HG03159 (cell line): ENCODE results near the gene TXNRD1.

Source experiments
- ATAC-seq: cut with Tn5 transposase; IDR thresholded peaks from one replicate; pipeline ENCODE4 v1.9.1; 2021; ENCODE audit warnings: mild to moderate bottlenecking, moderate library complexity; ENCODE audit not compliant: unreplicated experiment

TXNRD1 gene

DNA sequence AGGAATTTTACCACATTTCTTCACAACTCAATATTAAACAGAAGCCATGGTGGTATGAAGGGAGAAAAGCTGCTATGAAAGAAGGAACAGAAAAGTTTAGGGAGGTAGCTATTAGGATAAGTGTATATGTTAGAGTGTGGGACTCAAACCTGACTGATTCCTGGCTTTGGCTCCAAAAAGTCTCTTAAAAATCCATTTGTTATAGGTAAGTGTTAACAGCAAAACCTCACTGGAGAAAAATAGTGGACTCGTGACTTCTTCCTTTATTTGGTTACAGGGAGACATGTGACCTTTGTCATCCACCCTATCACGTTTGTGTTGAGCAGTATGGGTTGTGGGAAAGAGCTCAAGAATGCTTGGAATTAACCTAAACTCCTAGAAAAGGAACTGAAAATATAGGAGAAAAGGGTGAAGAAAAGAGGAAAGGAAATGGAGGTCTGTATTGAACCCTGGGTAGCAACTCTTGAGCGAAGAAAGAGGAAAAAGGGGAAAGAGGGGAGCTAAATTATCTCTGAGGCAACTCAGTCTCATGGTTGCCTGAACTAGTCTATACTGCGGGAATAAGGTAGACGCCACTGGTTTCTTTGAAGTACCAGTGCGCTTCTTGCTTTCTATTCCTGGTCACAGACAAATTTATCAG lies 84.4 kb downstream of the TXNRD1 start:
- no peak for ATAC-seq

DNA sequence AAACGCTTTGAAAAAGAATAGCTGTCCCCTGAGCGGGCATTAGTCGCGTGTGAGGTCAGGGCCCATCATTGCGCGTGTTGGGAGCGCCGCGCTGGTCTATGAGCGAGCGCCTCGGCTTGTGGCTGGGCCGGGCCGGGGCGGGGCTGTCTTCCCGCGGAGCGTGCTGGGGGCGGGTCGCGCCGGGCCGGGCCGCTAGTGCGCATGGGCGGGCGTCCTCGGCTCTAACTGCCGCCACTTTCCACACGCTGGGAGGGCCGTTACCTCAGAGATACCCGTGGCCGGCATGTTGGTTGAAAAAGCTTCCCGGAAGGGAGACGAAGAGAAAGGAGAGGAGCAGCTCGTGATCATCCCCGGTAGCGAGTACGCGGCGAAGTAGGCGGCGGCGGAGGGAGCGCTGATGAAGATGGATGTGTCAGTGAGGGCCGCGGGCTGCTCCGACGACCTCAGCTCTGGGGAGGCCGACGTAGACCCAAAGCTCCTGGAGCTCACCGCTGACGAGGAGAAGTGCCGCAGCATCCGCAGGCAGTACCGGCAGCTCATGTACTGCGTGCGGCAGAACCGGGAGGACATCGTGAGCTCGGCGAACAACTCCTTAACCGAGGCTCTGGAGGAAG lies 88.1 kb downstream of the TXNRD1 start, which contains the start of gene EID3:
Gene EID3, plus strand, starts transcription at position 202 of the 614 bp plus-strand sequence. Its CDS starts 196 bp downstream, at position 398.
- peak; percentile 90 for ATAC-seq

DNA sequence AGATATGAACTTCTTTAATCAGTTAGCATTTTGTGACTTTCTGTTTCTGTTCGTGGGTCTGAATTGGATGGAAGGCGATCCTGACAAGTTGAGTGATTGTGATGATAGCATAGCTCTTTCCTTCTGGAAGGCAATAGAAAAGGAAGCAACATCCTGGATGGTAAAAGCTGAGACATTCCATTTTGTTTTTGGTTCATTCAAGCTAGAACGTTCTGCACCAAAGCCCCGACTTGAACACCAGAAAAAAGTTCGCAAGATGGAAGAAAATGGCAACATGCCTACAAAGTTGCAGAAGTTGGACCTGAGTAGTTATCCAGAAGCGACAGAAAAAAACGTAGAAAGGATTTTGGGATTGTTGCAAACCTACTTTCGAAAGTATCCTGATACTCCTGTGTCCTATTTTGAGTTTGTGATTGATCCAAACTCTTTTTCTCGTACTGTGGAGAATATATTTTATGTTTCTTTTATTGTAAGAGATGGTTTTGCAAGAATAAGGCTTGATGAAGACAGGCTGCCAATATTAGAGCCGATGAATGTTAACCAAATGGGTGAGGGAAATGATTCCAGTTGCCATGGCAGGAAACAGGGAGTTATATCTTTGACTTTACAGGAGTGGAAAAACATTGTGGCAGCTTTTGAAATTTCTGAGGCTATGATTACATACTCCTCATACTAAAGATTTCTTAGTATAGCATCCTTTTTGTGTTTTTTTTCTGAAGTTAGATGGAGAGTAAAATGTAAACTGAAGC lies 88.9 kb downstream of the TXNRD1 start:
- ATAC-seq, result no peak

DNA sequence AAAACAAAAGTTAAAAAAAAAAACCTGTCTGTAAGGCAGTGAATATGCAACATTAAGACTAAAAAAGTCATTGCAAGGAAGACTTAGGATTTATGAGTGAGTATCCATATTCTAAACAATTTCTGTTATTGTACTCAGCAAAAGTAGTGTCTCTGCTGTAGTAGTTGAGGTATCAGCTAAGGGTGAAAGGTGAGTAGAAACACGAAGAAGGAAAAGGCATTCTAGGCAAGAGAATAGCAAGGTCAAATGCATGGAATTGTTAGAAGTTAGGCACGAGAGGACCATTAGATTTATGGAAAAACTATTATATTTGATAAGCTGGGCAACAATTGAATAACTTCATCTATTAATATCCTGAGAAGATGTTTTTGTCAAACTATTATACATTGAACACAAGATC lies 89.8 kb downstream of the TXNRD1 start:
- ATAC-seq, result no peak

DNA sequence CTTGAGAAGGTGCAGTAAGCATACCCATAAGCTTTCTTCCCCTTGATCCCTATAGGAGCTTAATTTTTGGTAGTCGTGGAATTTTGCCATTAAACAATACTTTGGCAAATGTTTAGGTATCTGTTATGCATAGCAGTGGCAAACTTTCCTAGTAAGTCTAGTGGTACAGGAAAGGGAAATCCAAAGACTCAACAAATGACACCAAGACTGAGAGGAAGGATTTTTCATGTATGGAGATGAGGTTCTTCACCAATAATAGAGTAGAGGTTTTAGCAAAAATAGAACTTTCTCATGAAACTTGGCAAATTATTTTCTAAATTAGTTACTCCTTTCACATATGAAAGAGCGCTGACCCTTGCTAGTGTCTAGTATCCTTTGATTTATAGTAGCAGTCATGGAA lies 90.8 kb downstream of the TXNRD1 start:
- no peak for ATAC-seq

DNA sequence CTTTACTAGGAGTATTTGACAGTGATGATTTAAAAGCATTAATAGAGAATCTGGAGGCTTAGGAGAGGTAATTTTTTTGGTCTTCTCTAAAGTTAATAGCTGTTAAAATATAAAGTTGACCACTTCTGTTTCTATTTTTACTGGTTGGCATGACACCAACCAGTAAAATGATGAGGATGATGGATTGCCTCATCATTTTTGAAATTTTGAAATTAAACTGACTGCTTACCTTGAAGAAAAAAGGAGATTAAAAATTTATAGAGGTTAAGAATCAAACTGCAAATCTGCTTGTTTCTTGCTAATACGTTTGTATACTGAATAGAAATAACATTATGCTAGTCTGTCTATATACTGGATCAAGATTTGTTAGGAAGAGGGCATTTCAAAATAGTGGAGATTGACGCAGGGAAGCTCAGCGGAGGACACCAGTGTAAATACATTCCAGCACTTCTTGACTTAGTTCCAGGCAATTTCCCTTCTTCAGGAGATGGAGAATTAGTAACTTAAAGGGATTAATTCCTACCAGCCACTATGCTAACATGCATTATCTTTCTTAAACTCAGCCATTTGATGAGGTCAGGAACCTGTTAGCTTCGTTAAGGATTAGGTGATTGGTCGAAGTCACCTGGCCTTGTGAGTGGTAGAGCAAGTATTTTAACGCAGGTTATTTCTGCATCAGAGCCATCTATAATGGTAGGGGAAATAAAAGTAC lies 91.5 kb downstream of the TXNRD1 start:
- ATAC-seq, result no peak

DNA sequence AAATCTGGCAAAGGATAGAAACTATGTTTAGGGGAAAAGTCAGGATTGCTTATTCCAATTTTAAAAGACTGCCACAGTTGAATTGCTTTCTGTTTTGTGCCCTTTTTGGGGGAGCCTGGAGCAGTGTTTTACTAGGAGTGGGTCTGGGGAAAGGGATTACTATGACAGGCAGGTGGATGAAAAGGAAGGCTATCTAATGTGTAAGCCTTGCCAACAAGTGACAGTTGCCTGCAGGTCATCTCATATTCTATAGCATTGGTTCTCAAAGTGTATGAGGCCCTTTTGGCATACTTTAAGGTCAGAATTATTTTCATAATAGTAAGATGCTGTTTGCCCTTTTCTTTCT lies 92.0 kb downstream of the TXNRD1 start:
- no peak for ATAC-seq

DNA sequence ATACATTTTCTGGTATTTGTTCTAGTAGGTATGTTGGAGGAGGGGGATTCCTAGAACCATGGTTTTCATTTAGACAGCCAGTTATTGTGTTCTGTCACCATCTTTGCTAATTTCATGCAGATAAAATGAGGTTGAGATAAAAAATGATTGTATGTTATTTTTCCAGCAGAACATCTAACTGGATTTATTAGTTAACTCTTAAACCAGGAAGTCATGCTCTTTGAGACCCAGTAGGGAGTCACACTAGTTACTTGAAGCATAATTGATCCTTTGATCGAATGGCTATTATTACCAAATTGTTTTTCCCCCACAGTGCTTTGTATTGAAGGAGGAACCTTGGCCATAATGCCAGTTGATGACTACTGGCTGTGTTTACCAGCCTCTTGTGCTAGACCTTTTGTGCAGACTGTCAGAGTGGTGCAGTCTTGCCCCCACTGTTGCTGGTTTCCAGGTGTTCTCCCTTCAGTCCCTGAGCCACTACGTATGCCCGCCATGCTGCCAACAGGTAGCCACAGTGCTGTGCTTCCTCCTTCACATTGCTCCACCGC lies 93.9 kb downstream of the TXNRD1 start:
- ATAC-seq, result no peak

DNA sequence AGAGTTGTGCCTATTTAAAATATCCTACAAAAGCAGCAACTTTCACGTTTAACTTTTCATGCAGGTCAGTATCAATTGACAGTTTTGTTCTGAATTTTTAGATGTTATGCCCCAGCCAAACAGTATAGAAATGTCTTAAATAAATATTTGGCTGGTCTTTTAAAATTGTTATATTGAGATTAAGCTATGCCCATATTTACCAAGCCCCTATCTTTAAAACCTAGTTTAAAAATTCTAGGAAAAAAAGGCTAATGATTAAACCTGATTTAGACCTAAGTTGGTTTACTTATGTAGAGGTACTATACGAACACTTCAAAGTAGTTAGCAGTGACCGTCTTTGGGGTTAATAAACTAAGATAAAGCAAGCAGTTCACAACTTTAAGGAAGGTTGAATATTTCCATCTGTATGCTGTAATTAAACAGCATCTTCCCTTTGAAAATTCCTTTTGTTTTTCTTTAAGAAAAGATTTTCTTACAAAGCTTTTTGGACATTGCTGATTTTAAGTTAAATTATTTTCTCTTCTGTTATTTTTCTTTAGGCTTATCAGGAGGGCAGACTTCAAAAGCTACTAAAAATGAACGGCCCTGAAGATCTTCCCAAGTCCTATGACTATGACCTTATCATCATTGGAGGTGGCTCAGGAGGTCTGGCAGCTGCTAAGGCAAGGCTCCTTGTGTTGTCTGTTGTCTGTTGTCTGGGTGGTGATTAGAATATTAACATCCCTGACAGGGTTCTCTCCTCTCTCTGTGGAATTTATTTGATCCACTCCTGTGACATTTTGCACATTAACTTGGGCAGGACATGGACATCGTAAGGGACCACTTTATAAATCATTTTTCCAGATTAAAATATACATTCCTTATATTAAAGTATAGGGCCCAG lies 95.4 kb downstream of the TXNRD1 start:
- ATAC-seq, result no peak

DNA sequence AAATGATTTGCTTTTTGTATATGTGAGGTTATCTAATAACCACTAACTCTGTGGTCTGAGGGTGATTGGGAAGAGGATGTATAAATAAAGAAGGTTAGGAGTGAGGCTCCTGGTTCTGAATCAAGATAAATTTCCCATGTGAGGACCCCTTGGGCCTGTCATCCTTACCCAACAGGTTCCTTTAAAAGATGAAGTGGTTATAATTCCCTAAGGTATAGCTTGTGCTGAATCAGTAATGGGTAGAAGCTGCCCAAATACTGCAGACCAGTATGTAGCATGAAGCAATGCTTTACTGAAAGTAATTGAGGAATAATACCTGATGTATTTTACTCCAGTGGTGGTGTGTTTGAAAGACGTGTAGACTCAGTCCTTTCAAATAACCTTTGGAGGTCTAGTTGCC lies 96.6 kb downstream of the TXNRD1 start:
- ATAC-seq, result no peak

DNA sequence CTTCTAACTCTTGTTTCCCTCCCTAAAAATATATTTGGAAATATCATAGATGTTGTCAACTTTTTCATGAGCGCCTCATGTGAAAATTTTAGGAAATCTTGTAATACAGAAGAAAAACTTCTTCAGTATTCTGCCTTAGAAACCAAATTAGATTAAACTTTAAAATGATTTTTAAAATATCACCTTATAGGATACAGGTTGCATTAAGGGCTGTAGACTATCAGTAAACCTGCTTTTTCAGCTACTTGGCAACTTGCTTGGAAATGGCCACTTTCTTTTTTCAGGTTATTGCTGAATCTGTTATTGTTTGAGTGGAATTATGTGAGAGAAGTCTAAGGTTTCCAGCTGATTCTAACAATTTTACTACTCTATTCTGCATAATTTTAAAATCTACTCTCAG lies 97.1 kb downstream of the TXNRD1 start:
- ATAC-seq, result no peak

DNA sequence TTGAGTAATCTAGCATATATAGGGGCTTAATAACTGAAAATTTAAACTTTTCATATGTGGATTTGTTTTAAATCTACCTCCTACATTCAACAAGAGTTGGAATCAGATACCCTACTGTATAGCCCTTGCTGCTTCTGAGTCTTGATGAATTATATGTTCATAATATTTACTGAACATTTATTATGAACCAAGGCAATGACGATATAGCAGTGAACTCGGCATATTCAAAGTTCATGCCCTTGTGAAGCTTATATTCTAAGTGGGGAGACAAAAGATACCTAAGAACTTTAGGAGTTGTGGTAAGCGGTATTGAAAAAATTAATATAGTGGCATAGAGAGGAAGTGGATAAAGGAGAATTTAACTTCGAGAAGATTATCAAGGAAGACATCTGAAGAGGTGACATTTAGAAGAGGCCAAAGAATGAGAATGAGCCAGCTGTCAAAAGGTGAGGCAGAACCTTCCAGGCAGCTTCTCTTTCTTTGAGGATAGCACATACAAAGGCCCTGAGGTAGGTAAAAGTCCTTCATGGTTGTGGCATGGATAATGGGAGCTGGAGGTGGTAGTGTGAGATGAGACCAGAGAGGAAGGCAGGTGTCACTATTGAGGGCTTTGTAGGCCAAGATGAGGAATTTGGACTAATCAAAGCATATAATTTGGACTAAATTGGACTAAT lies 98.1 kb downstream of the TXNRD1 start:
- ATAC-seq, result no peak

DNA sequence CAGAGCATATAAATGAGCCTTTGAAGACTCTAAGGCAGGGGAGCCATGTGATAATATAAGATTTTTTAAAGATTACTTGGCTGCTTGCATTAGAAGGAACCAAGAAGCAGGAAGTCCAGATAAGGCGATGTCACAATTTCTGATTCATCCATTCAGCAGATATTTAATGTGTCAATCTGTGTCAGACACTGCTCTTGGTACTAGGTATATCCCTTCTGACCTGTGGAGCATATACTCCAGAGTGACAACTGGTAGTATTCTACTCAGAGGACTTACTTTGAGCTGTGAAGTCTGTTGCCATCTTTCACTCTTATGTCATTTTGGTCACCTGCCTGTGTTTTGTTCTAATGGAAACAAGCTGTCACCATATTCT lies 98.6 kb downstream of the TXNRD1 start:
- ATAC-seq, result no peak

DNA sequence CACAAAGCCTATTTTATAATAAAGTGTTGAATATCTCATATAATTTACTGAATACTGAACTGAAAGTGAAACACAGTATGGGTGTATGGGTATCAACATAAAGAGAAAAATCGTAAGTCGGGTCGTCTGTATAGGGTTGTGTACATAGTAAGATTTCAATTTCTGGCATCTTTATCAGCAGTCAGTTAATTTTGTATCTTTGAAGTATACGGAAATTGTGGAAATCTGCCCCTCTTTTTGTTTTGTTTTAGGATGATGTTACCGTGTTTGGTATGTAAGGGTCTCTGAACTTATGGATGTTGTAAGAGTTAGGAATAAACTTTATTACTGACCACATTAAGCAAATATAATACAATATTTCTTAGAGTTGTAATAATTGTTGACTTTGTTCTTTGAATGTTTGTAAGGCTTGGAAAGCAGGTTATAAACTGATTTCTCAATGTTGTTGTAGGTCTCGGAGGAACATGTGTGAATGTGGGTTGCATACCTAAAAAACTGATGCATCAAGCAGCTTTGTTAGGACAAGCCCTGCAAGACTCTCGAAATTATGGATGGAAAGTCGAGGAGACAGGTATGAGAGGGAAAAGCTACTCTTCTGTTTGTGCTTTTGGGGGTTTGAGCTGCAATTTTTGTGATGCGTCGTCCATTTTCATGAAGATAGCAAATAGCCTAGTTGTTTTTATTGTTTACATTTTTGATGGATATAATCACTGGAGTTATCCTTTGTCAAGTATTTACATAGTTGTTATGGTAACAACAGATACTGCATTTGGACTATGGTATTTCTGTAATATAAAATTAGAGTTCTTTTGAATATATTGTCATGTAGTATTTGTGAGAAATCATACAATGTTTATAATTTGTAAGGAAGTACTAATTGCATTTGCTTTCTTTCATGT lies 100.0 kb downstream of the TXNRD1 start:
- ATAC-seq, result no peak

DNA sequence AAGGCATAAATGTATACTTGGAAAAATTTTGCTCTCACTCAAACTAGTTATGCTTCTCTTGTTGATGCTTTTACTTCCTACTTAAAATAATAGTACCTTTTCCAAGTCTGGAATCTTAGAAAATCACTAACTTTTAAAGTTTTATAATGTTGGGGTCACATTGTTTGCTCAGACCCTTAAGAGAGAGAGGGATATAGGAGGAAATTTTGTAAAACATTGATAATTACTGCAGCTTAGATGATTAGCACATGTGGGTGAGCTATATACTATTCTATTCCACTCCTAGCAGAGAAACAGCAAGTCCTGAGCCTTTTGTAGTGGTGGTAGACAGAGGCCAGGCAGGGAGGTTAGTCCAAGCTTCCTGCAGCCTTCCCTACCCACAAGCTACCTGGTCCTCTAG lies 101.4 kb downstream of the TXNRD1 start:
- no peak for ATAC-seq

DNA sequence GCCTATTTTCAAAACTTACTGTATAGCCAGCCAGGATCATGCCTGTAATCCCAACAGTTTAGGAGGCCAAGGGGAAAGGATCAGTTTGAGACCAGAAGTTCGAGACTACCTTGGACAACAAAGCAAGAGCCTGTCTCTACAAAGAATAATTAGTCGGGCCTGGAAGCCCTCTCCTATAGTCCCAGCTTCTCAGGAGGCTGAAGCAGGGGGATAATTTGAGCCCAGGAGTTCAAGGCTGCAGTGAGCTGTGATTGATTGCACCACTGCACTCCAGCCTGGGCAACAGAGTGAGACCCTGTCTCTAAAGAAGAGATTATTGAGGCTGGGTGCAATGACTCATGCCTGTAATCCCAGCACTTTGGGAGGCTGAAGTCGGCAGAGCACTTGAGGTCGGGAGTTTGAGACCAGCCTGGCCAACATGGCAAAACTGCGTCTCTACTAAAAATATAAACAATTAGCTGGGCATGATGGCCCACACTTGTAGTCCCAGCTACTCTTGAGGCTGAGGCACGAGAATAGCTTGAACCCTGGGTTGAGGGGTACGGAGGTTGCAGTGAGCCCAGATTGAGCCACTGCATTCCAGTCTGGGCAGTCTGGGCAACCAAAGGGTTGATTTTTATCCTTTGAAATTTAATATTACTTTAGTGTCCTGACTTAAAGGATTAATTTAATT lies 102.1 kb downstream of the TXNRD1 start:
- ATAC-seq, result no peak

DNA sequence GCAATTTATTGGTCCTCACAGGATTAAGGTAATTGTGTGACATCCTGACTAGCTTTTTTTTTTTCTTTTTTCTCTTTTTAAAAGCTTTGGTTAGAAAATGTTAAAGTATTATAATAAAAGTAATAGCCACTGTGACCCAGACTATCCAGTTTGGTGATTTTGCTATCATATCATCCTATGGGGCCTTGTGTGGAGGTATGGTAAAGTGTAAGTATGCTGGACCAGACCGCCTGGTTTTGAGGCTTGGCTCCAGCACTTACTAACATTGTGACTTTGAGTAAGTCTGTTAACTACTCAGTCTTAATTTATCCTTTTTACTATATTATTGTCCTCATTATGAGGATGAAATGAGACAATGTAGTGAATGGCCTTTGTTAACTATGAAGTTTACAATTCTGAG lies 103.4 kb downstream of the TXNRD1 start:
- ATAC-seq, result no peak

DNA sequence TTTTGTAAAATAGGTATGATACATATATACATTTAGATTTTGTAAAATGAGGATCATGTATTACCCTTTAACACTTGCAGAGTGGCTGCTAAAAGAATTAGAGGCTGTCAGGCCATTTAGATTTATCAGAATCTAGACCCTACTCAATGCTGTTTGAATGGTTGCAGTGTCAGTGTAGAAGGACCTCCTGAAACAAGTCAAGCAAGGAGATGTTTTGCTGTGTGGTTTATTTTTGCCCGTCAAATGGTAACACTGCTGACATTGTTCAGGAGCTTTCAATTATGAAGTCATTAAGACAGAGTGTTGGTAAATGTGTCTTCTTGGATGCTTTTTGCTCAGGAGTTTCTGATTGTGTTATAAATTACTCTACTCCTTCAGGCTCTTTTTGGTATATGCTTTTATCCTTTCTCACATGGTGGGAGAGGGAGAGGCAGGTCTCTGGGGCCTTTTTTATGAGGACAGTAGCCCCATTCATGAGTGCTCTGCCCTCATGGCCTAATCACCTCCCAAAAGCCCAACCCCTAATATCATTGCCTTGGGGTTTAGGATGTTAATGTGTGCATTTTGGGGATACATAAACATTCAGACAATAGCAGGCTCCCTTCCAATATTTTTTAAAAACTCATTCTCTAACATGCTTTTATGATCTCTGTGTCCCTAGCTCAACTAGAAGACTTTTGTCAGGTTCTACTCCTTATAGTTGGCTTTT lies 104.5 kb downstream of the TXNRD1 start:
- no peak for ATAC-seq
